ENCODE measurements around the gene PIK3R5. TPM values are rescaled to one million over a fixed set of nuclear protein-coding genes. Genes with fewer than 3 reads are reported as not detected.

Gene PIK3R5
- total and polyA plus RNA-seq, 11 donors: 1.4 to 21.6 (median 2.4) TPM

DNA sequence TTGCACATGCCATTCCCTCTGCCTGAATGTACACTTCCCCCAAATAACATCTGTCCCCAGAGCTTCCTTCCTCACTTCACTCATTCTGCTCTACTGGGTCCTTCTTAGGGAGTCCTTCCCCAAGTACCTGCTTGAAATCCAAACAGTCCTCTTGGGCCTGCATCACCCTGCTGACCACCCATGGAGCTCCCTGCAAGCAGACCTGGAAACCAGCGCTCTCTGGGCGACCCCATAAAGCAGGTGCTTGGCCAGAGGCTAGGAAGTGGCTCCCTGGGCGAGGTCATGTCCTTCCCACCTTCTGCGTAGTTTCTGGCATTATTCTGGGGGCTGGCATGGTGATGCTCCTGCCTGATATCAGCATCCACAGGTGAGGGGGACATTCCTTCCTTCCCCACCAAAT is 43.6 kb upstream of the PIK3R5 start:
- Histone ChIP-seq H3K27me3 (peaks cover 5 to 64% (median 25%) of the 10 kb centered on the region in 9 donors), H3K4me3 (no peak overlapping the region), H3K27ac (no peak overlapping the region), H3K36me3 (no peaks in the 10 kb centered on the region), H3K9me3 (no peaks in the 10 kb centered on the region), H3K4me1 (peaks cover 0 to 7% (median 0%) of the 10 kb centered on the region in 12 donors)
- intact Hi-C loops (cut with DNase I): loop anchor here in 1 of 10 donors (5.0 kb wide), 1 partner anchor 283 kb away; no protein-coding TSS in a partner anchor
- ATAC-seq (no peak), DNase-seq (no peak)
- WGBS, 4 donors: 79 to 96% (median 87%) methylated on average over 4 of the region's 4 CpGs
- TF ChIP-seq POLR2A (IDR thresholded peaks at IDR 0.05): no peak
- TF ChIP-seq CTCF (IDR thresholded peaks at IDR 0.05): no peak

- ATAC-seq (no peak), DNase-seq (no peak)
- no peak overlapping the region for H3K4me3 ChIP-seq
- no peak overlapping the region for H3K27ac ChIP-seq
- 91 to 96% (median 93%) methylated on average over 2 of the region's 2 CpGs for whole genome bisulfite sequencing, 4 donors
- no peaks in the 10 kb centered on the region for H3K9me3 ChIP-seq
- intact Hi-C loops (cut with DNase I): loop anchor here in 1 of 10 donors (5.0 kb wide), 1 partner anchor 285 kb away; no protein-coding TSS in a partner anchor
- TF ChIP-seq CTCF (IDR thresholded peaks at IDR 0.05): no peak
- TF ChIP-seq POLR2A (IDR thresholded peaks at IDR 0.05): no peak
- H3K27me3 ChIP-seq: peaks cover 9 to 76% (median 31%) of the 10 kb centered on the region in 9 donors
- no peaks in the 10 kb centered on the region for H3K36me3 ChIP-seq
- peaks cover 0 to 22% (median 2%) of the 10 kb centered on the region in 12 donors for H3K4me1 ChIP-seq
These were observed 41.7 kb upstream of the PIK3R5 start for GRCh38 chr17:9007052-9007714.

- WGBS, 4 donors: 79 to 94% (median 87%) methylated on average over 7 of the region's 7 CpGs
- no peaks in the 10 kb centered on the region for H3K9me3 ChIP-seq
- ATAC-seq: no peak
- intact Hi-C loops (cut with DNase I): loop anchor here in 1 of 10 donors (5.0 kb wide), 1 partner anchor 286 kb away; no protein-coding TSS in a partner anchor
- H3K36me3 ChIP-seq: no peaks in the 10 kb centered on the region
- H3K27ac ChIP-seq: no peak overlapping the region
- TF ChIP-seq CTCF (IDR thresholded peaks at IDR 0.05): no peak
- no peak for TF ChIP-seq POLR2A (IDR thresholded peaks at IDR 0.05)
- DNase-seq: no peak
- no peak overlapping the region for H3K4me3 ChIP-seq
- peaks cover 0 to 22% (median 2%) of the 10 kb centered on the region in 12 donors for H3K4me1 ChIP-seq
- peaks cover 9 to 75% (median 31%) of the 10 kb centered on the region in 9 donors for H3K27me3 ChIP-seq
These were observed 40.8 kb upstream of the PIK3R5 start for GRCh38 chr17:9006175-9006767.

GRCh38 chr17:9004961-9005285 is 39.4 kb upstream of the PIK3R5 start:
- Histone ChIP-seq H3K9me3 (no peaks in the 10 kb centered on the region), H3K36me3 (no peaks in the 10 kb centered on the region), H3K4me1 (peaks cover 0 to 22% (median 2%) of the 10 kb centered on the region in 12 donors), H3K27me3 (peaks cover 9 to 72% (median 31%) of the 10 kb centered on the region in 9 donors), H3K4me3 (no peak overlapping the region), H3K27ac (no peak overlapping the region)
- ATAC-seq (no peak), DNase-seq (no peak)
- 60 to 65% (median 62%) methylated on average over 6 of the region's 6 CpGs for WGBS, 4 donors
- intact Hi-C loops (cut with DNase I): loop anchor here in 2 of 10 donors (5.0 kb wide), 1 partner anchor 287 kb away; no protein-coding TSS in a partner anchor
- TF ChIP-seq POLR2A (IDR thresholded peaks at IDR 0.05) (no peak), CTCF (IDR thresholded peaks at IDR 0.05) (no peak)

Measured in heart left ventricle (tissue), 16 donors.